ELR (cell line): ENCODE measurements around the gene WIZ.
A peak's percentile ranks its signal among the peaks of the same experiment; 100 is the strongest.
"Not testable (repeated sequence)": the region's sequence is repeated elsewhere in the genome, so short reads cannot be mapped to it uniquely, and the experiment has no call there.

Source experiments
- DNase-seq: peaks from one replicate; pipeline ENCODE4 v3.0.0-alpha.2; 2015; ENCODE audit warnings: low read depth

Gene WIZ

DNA sequence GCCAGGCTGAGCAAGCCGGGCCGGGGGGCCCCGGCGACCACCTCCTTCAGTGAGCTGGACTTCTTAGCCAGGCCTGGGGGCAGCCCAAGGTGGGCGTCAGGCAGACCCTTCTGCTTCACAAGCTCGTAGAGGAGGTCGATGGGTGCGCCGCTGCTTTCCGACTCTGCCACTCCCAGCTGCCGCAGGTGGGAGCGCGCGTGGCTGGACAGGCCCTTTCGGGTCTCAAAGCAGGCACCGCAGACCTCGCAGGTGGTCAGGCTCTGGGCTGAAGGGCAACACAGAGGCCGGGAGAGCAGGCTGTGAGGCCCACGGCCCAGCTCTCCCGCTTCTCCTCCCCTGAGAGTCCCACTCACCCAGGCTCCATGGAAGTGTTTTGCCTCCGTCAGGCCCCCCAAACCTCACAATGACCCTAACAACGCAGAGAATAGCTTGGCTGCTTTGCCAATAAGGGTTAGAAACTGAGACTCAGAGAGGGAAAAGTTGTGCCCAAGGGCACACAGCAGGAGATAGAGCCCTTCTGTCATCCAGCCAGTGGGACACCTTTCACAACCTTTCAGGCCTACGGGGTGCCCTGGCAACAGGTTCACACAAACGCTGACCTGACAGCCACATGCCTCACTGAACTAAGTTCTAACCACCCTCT, 19.8 kb downstream of the WIZ start:
- no peak for DNase-seq

DNA sequence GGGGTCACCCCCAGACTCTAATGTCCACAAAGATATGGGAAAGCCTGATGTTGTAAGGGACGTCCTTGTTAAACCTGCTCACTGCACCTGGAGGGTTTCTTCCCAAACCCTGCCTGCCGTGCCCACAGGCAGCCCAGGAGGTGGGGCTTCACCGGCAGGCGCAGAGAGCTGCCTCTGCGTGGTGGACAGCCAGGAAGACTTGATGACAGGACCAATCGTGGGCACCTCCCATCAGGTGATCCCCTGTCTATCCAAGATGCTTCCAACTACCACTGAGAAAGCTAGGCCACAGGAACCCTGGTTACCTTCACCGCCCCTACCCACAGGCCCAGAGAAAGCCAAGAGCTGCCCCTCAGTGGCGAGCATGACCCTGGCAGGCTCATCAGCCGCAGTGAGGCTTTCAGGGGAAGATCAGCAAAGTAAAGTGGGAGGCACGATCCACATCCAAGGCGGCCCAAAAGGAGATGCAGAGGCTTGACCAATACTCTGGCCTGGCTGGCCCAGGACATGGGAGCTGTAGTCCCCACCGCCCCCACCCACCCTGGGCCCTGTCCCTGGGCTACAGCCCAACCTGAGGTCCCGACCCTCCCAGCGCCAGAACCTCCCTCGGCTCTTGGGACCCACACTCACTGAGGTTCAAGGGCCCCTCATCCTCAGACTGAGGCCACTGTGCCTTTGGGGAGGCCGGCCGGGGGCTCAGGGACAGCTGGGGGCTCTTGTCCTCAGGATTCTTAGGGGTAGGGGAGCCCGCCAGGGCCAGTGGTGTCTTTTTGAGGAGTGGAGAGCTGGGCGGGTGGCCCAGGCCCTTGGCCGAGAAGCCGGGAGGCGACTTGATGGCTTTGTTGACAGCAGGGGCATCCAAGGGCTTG, 20.6 kb downstream of the WIZ start:
- no peak for DNase-seq

DNA sequence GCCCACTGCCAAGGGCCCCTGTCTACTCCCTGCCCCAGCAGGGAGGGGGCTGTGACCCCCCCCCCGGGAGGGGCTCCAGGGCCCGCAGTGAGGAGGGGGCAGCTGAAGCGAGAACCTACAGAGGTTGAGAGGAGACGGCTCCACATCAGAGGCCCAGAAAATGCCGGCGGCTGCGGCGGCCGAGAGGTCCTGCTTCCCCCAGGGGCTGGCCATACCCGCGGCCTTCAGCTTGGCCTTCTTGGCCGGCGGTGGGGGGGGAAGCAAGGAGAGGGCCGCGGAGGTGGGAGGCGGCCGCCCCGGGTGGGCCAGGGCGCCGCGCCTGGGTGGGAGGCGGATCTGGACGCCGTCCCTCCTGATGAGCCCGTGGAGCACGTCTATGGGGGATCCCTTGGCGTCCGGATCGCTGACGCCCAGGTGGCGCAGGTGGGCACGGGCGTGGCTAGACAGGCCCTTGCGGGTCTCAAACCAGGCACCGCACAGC, 21.7 kb downstream of the WIZ start:
- no peak for DNase-seq

DNA sequence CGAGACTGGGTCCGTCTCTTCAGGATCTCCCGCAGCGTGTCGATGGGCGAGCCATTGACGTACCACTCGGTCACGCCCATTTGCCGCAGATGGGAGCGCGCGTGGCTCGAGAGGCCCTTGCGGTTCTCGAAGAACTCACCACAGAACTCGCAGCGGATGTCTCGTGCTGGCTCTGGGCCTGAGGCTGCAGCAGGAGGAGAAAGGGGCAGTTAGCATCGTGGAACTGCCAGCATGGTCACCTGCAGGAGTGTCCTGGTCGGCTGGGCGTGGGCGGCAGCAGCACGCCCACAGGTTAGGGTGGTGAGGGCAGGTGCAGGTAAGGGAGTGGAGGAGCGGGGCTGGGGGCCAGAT, 22.4 kb downstream of the WIZ start:
- DNase-seq, result no peak

DNA sequence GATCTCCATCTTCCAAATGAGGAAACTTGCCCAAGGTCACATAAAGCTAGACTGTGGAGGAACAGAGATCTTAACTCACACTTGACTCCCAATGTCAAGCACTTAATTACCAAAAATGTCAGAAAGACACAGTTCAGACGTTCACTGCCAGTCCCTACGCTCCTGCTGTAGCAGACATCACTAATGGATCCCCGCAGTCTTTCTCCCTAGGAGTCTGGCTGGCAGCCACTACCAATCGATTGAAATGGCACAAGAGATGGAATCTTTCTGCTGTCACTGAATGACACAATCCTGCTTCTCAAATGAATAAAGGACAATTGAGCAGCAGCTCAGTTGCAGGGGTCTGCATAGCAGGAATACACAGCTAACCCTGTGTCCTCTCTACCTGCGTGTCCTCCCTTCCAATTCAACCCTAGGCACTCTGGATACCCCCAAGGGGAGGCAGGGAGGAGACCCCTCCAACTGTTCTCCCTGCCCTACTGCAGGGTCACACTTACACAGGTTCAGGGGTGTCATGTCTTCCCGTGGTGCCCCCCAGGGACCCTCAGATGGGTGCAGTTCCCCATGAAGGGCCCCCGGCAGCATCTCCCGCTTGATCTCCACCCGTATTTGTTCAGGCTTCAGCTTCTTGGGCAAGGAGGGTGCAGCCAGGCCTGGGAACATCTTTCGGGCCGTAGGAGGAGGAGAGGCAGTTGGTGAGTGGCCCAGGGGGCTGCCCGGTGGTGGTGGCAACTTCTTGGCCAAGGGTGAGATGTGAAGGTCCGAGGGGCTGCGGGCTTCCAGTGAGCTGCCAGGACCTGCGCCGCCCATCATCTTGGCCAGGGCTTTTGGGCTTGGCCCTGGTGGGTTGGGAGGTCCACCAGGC, 23.0 kb downstream of the WIZ start:
- no peak for DNase-seq

DNA sequence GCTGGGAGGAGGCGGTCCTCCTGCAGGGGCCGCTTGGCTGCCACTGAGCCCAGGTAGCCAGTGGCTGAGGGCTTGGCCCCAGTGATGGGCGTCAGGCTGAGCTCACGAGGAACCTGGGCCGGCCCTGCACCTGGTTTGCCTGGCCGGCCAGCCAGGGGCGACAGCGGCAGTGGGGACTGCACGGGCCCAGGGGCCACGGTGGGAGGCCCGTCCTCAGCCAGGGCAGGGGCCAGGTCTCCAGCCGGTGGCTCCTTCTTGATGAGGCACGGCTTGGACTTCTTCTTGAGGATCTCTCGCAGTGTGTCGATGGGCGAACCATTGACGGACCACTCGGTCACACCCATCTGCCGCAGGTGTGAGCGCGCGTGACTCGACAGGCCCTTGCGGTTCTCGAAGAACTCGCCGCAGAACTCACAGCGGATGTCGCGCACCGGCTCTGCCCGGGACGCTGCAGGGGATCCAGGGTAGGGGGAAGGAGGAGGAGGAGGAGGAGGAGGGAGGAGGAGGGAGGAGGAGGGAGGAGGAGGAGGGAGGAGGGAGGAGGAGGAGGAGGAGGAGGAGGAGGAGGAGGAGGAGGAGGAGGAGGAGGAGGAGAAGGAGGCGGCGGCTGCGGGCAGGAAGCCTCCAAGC, 24.3 kb downstream of the WIZ start:
- no peak for DNase-seq

DNA sequence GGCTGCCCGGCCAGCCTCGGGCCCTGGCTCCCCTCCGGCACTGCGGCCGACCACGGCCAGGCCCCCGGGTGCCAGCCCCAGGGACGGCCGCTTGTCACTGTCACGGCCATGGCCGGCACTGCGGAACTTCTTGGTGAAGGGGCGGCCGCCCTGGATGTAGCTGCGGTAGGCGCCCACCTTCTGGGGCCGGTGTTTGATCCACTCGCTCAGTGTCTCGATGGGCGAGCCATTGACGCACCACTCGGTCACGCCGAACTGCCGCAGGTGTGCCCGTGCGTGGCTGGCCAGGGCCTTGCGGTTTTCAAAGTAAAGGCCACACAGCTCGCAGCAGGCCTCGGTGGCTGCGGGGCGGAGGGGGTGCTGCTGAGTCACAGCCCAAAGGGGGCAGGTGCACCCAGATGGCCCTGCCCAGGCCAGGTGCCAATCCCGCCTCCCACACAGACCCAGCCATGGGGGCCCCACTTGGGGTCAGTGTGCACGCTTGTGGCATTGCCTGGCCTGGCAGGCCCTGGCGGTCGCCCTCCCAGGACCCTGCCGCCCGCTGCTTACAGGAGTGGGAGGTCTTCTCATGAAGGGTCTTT, 25.0 kb downstream of the WIZ start:
- DNase-seq, result no peak

DNA sequence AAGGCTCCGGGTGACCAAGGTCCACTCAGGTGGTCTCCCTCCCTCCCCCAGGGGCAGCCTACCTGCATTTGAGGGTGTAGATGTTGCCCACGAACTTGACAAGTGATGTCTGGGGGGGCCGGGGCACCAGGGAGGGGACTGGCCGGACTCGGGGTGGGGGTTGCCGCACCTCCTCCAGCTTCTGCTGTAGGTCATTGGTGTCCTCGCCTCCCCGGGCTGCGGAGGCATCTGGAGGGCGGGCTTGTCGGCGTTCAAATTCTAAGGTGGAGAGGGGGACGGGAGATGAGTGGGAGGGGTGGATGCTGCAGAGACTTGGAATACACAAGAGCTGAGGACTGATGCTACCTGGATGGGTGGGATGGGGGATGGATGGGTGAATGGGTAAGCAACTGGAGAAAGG, 25.6 kb downstream of the WIZ start:
- no peak for DNase-seq

DNA sequence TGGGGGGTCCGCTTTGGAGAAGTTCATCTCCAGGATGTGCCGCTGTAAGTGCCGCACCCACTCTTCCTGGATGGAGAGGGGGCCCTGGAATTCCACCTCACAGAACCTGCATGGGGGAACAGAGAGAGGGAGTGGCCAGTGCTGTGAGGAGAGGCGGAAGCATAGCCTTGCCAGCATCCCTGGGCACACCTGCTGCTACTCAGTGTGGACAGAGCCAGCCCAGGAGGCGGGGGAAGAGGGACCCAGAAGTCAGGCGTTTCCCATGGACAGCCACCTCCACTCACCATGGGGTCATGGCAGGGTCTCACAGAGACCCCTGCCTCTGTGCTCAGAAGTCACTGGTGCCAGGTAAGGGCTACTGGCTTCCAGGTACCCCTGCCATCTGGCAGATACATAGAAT, 26.6 kb downstream of the WIZ start:
- no peak for DNase-seq

DNA sequence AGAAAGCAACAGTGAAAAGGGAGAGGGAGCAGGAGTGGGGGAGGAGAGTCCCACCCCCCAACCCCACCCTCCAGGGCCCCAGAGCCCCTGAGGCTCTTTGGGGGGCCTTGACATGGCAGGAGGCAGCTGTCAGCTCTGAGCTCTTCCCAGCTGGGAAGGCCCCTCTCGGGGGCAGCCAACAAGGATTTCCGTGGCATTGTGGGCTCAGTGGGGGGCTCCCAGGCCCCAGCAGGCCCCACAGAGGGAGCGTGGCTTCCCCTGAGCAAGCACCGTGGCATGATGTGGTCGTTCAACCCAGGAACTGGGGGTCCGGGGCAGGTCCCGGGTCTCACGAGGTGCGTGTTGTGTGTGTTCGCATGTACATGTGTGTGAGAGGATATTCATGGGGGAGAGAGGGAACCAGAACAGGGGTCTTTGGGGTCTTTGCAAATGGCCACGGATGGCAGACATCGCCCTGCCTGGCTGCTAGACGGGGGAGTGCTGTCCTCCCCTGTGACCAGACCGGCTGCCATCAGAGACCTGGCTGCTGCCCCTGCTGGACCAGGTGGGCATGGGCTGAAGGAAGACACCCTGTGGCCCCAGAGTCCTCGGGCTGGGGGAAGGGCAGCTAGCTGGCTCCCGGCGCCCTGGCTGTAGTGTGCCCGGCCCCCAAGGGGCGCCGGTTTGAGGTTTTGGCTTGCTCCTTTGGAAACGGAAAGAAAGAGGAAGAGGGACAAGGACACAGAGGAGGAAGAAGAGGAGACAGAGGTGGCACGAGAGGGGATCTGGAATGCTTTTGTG, 27.3 kb downstream of the WIZ start:
- DNase-seq, result no peak

DNA sequence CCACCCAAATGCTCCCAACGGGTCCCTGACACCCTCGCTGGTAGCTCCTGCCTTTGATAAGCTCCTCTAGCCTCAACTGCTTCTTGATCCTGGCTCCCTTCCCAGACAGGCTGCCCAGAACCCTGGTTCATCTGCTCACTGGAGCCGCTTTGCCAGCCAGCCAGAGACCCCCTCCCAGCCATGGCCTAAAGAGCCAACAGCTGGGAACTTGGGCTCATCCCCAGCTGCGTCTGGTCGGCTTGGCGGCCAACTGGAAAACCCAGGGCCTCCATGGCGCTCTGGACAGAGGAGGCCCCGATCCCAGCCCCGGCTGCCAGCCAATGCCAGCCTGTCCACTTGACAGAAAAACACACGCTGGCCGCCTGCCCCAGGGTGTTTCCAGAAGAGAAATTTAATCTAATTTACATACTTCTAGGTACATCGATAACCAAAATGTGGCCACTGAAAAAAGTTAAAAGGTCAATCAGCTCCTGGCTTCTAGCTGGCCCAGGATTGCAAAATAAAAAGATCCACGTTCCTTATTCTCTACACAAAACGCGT, 28.0 kb downstream of the WIZ start:
- no peak for DNase-seq

DNA sequence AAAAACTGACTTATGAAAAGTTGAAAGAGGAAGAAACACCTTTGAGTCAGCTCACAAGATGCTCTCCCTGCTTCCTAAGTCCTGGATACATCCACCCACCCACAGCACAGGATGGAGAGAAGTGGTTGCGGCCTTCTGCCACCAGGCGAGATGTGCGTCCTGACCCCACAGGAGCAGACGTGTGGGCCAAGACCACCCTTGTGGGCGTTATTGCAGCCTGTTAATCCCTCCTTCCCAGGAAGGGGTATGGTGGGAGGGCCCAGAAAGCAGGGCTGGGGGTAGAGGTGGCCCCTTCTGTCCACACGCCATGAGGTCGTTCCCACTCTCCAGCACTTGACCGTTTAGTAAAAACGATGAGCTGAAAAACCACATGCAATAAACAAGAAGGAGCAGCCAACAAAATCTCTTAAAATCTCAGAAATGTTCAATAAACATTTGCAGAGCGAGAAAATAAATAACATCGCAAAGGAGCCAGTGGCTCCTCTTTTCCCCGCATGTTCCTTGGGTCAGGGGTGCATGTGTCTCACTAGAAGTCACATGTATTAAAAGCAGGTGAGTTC, 28.5 kb downstream of the WIZ start:
- DNase-seq, result no peak

DNA sequence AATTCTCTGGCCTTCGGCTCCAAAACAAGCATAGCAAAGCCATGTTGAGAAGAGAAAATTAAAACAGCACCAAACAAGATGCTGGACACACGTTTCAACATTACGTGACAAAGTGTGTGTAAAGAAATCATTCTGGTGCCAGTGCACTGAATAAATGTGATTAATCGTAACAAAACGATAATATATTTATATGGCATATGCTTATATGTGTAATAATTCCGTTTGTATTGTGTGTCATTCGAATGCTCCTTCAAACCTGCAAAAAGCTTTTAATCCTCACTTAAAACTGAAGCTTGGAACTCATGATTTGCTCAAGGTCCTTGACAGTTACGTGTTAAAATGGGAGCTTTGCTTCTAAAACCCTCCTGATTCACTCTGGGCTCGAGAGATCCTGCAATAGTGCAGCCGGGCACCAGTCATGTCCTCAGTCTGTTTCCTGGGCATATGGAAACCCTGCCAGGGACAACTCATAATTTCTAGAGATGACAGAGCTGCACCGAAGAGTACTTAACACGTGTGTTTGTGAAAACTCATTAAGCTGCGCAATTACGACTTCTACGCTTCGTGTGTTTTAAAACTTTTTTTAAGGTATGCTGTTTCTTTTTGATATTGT, 30.2 kb downstream of the WIZ start:
- DNase-seq, result peak; percentile 51

DNA sequence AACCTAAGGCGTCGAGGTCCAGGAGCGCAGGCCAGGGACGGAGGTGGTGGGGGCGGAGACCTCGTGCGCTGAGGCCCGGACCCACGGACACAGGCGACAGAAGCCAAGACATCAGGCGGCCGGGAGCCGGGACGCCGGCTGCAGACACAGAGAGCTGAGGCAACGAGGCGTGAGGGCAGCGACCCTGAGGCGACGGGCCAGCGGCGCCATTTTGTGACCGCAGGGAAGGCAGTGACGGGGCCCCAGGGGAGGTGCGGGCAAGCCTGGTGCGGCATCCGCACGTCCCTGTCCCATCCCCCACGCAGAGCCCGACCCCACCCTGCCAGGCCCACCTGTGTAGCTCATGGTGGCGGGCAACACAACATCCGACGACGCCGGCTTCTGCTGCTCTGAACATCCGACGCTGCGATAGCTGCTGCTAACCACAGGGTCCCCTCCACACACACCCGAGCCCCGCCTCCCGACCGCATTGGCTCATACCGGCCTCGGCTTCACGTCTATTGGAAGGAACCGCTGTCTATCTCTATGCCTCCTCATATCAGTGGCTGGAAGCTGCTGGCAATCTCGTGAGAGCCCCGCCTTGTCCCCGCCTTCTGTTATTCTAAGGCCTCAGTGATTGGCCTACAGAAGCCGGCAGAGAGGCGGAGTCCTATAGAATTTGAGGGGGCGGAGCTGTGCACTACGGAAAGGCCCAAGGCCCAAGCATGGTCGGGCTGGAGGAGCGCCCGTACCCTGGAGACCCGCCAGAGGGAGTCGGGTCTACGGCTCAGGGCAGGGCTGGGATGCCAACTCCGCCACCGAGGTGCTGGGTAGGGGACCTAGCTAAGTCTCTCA, 31.0 kb downstream of the WIZ start, which contains the start of gene AKAP8L:
TSS of gene AKAP8L (minus strand) at position 410 of the 834 bp plus-strand sequence. CDS start at position 345, 65 bp downstream.
- peak; percentile 100 for DNase-seq

DNA sequence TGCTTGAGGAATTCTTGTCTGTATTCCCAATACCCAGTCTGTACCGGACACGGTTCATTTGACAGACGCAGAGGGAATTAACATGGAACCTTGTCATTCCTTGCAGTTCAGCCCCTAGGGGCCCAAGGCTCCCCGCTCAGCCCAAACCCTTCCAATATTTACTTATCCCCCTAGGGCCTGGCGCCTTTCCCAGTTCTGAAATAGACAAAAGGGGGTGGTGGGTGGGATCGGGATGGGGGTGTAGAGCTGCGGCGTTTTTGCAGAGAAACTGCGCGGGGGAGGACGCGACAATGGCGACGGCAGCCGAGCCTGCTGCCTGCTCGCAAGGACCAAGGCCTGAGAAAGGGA, 31.6 kb downstream of the WIZ start:
- peak; percentile 46 for DNase-seq

DNA sequence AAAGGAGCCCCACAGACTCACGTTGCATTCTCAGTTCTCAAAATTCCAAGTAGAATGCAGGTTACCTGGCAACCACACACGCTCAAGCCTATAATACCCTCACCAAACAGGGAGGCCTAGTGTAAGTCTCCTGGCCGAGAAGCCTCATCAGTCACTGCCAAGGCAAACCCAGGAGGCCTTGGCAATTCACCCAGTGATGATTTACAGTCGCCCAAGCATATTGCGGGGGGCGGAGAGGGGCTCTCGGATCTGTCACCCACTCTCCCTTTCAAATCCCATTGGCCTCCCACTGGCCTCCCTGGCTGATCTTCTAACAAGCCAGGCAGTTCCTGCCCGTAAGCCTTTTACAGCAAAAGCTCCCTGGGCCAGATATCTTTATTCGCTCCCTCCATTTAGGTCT, 32.1 kb downstream of the WIZ start:
- DNase-seq, result peak; percentile 25

DNA sequence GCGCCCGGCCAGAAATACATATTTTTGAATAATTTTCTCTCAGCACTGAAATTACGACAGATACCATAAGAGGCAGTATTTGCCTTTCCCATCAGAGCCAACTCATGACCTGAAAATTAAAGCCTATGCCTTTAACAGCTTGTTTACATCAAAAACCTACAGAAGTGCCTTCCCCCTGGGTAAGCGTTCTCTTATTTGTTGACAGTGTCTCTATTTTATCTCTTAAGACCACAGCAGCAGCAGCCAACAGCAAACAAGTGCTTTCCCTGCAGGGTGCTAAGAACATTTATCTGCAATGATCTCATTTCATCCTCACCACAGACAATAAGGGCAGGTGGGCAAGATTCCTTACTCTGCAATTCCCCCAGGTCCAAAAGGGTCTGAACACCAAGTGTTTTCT, 36.9 kb downstream of the WIZ start:
- DNase-seq, result no peak

DNA sequence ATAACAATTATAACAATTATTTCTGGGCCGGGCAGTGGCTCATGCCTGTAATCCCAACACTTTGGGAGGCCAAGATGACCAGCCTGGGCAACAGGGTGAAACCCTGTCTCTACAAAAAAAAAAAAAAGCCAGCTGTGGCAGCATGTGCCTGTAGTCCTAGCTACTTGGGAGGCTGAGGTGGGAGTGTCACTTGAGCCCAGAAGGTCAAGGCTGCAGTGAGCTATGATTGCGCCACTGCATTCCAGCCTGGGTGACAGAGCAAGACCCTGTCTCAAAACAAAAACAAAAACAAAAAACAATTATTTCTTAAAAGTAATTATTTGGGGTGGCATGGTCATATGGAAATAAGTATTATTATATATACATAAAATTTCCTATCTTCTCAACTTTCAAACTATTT, 38.4 kb downstream of the WIZ start:
- DNase-seq, result not testable (repeated sequence)

DNA sequence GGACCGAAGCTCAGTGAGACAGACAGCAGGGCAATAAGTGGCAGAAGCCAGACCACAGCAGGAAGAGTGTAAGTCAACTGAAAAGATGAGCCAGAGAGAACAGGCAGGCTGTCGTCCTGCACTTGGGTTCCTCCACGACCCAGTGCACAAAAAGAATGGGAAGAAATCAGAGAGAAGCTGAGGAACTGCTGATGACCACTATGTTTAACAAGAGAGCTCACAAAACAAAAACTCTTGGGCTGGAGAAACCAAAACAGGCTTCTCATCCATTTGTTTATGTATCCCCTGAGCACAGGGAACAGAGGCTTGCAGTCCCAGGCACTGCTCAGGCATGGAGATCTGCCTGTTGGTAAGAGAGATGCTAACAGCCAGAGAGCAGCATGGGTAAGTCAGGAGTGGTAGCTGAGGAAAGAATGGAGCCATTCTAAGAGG, 45.0 kb downstream of the WIZ start:
- no peak for DNase-seq
